Liver (tissue), 9 donors: ENCODE measurements around the gene RAE1. TPM values are rescaled to one million over a fixed set of nuclear protein-coding genes. Genes with fewer than 3 reads are reported as not detected.

Experiments
- DNase-seq: peaks from one replicate; pipeline ENCODE4 v3.0.0-alpha.2; 2017; ENCODE audit warnings: low spot score
- H3K27ac ChIP-seq, 2 donors: one replicate each; pipeline ENCODE4 v1.7.0; 2013; ENCODE audit warnings: inconsistent platforms in 2 of 2, low read length in 2 of 2, control low read depth in 1 of 2, low read depth in 1 of 2, mild to moderate bottlenecking in 1 of 2
- H3K27me3 ChIP-seq, 4 donors: one replicate each; pipeline versions ENCODE4 v1.6.1 to v1.7.0; 2013; ENCODE audit warnings: low read length in 3 of 4, inconsistent platforms in 1 of 4, mild to moderate bottlenecking in 1 of 4, moderate library complexity in 1 of 4; ENCODE audit not compliant: control insufficient read depth in 4 of 4, insufficient read depth in 4 of 4
- H3K36me3 ChIP-seq, 4 donors: one replicate each; pipeline versions ENCODE4 v1.6.1 to v1.7.0; 2013; ENCODE audit warnings: low read length in 3 of 4, mild to moderate bottlenecking in 3 of 4, low read depth in 1 of 4, moderate library complexity in 1 of 4; ENCODE audit not compliant: control insufficient read depth in 4 of 4, insufficient read depth in 3 of 4
- H3K4me1 ChIP-seq, 4 donors: one replicate each; pipeline versions ENCODE4 v1.6.1 to v1.7.0; 2013; ENCODE audit warnings: low read length in 3 of 4, mild to moderate bottlenecking in 3 of 4, moderate library complexity in 1 of 4; ENCODE audit not compliant: control insufficient read depth in 4 of 4, insufficient read depth in 4 of 4
- H3K4me3 ChIP-seq, 3 donors: one replicate each; pipeline versions ENCODE4 v1.6.1 to v1.7.0; 2013; ENCODE audit warnings: low read length in 3 of 3, control low read depth in 1 of 3, low read depth in 1 of 3, mild to moderate bottlenecking in 1 of 3
- H3K9ac ChIP-seq, 2 donors: one replicate each; pipeline ENCODE4 v1.7.0; 2013; ENCODE audit warnings: low read length in 2 of 2, mild to moderate bottlenecking in 2 of 2, moderate library complexity in 2 of 2, control low read depth in 1 of 2, low read depth in 1 of 2
- H3K9me3 ChIP-seq, 4 donors: one replicate each; pipeline versions ENCODE4 v1.6.1 to v1.7.0; 2013; ENCODE audit warnings: low read length in 3 of 4; ENCODE audit not compliant: control insufficient read depth in 4 of 4
- EGR1 ChIP-seq, 2 donors: IDR thresholded peaks; 2 replicates each; pipeline ENCODE4 v1.6.1; 2016 to 2018; ENCODE audit warnings: antibody characterized with exemption in 2 of 2, low read depth in 2 of 2
- FOXA1 ChIP-seq: IDR thresholded peaks from 2 replicates; pipeline ENCODE4 v1.6.1; 2016; ENCODE audit warnings: antibody characterized with exemption
- FOXA2 ChIP-seq: IDR thresholded peaks from 2 replicates; pipeline ENCODE4 v1.6.1; 2016; ENCODE audit warnings: antibody characterized with exemption
- GABPA ChIP-seq, 2 donors: IDR thresholded peaks in 1 of 2; conservative IDR thresholded peaks in 1 of 2; 2 replicates each; pipeline ENCODE4 v1.6.1; 2016; ENCODE audit warnings: antibody characterized with exemption in 2 of 2, mild to moderate bottlenecking in 1 of 2, moderate library complexity in 1 of 2
- HNF4A ChIP-seq, 2 donors: conservative IDR thresholded peaks; 2 replicates each; pipeline ENCODE4 v1.6.1; 2016; ENCODE audit warnings: antibody characterized with exemption in 2 of 2, mild to moderate bottlenecking in 2 of 2
- HNF4G ChIP-seq: IDR thresholded peaks from 2 replicates; pipeline ENCODE4 v1.6.1; 2016; ENCODE audit warnings: antibody characterized with exemption
- JUND ChIP-seq, 2 donors: IDR thresholded peaks; 2 replicates each; pipeline ENCODE4 v1.6.1; 2016; ENCODE audit warnings: antibody characterized with exemption in 2 of 2
- MAX ChIP-seq: IDR thresholded peaks from 2 replicates; pipeline ENCODE4 v1.6.1; 2016; ENCODE audit warnings: antibody characterized with exemption
- NR2F2 ChIP-seq: IDR thresholded peaks from 2 replicates; pipeline ENCODE4 v1.6.1; 2016; ENCODE audit warnings: antibody characterized with exemption
- RAD21 ChIP-seq, 2 donors: IDR thresholded peaks; 2 replicates each; pipeline ENCODE4 v1.6.1; 2016; ENCODE audit warnings: antibody characterized with exemption in 2 of 2, mild to moderate bottlenecking in 2 of 2
- RXRA ChIP-seq, 2 donors: IDR thresholded peaks; 2 replicates each; pipeline ENCODE4 v1.6.1; 2017 to 2018; ENCODE audit warnings: antibody characterized with exemption in 2 of 2, mild to moderate bottlenecking in 1 of 2
- SP1 ChIP-seq: IDR thresholded peaks from 2 replicates; pipeline ENCODE4 v1.6.1; 2018; ENCODE audit warnings: antibody characterized with exemption, mild to moderate bottlenecking
- TAF1 ChIP-seq: conservative IDR thresholded peaks from 2 replicates; pipeline ENCODE4 v1.6.1; 2016; ENCODE audit warnings: antibody characterized with exemption, mild to moderate bottlenecking
- YY1 ChIP-seq: IDR thresholded peaks from 2 replicates; pipeline ENCODE4 v1.6.1; 2016; ENCODE audit warnings: antibody characterized with exemption, mild to moderate bottlenecking
- ZBTB33 ChIP-seq: IDR thresholded peaks from 2 replicates; pipeline ENCODE4 v1.6.1; 2016; ENCODE audit warnings: antibody characterized with exemption
- WGBS: extraction: QIAGEN DNeasy Blood & Tissue Kit; methylation state at CpG from one replicate; pipeline ENCODE4 v1.1.7; 2013; 5-methylcytosine and 5-hydroxymethylcytosine counted together
- polyA plus RNA-seq, 2 donors: library from polyadenylated mRNA; stranded (reverse) in 1 of 2; unstranded in 1 of 2; fragments of 200-250 nt in 1 of 2; fragments of >200 nt in 1 of 2; fragmentation: Nextera tagmentation in 1 of 2; extraction: Ambion mirVana in 1 of 2; gene quantifications; one replicate each; pipeline versions ENCODE4 v1.2.1 to v1.2.3, GENCODE V29; 2013 to 2015
- total RNA-seq, 2 donors: library from RNA; depleted of rRNA; stranded (reverse); fragments of >200 nt; gene quantifications; one replicate each; pipeline ENCODE4 v1.2.3, GENCODE V29; 2014
- TF ChIP-seq, protein P1 (sequence below): IDR thresholded peaks from 2 replicates; pipeline ENCODE4 v1.6.1; 2016; ENCODE audit warnings: antibody characterized with exemption
- TF ChIP-seq, protein P2 (sequence below): fragments of 150-350 bp; IDR thresholded peaks from 2 replicates; pipeline ENCODE4 v1.5.1; 2017; ENCODE audit warnings: improper control_type of control experiment, low read depth, low read length; ENCODE audit not compliant: missing input control
- TF ChIP-seq, protein P3 (sequence below): IDR thresholded peaks from 2 replicates; pipeline ENCODE4 v1.6.1; 2016; ENCODE audit warnings: antibody characterized with exemption, mild to moderate bottlenecking
- donor health status: healthy.
- donor health status: healthy.
- donor health status: healthy.
- donor health status: healthy.
- donor health status: healthy.

RAE1 gene
- total and polyA plus RNA-seq, 4 donors, result 10.0 to 15.5 (median 13.5) TPM

GRCh38 chr20:57353351-57353750, 2.3 kb downstream of the RAE1 start:
- TF ChIP-seq FOXA2, result no peak
- no peak for TF ChIP-seq RXRA (IDR thresholded peaks at IDR 0.05)
- TF ChIP-seq SP1, result no peak
- no peak for TF ChIP-seq FOXA1
- TF ChIP-seq RAD21 (IDR thresholded peaks at IDR 0.05), result no peak
- TF ChIP-seq GABPA (IDR thresholded peaks at IDR 0.05 in 1 of 2, conservative IDR thresholded peaks at IDR 0.05 in 1 of 2), result no peak
- TF ChIP-seq, protein P1, sequence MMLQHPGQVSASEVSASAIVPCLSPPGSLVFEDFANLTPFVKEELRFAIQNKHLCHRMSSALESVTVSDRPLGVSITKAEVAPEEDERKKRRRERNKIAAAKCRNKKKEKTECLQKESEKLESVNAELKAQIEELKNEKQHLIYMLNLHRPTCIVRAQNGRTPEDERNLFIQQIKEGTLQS, result no peak
- TF ChIP-seq TAF1, result no peak
- TF ChIP-seq, protein P2, sequence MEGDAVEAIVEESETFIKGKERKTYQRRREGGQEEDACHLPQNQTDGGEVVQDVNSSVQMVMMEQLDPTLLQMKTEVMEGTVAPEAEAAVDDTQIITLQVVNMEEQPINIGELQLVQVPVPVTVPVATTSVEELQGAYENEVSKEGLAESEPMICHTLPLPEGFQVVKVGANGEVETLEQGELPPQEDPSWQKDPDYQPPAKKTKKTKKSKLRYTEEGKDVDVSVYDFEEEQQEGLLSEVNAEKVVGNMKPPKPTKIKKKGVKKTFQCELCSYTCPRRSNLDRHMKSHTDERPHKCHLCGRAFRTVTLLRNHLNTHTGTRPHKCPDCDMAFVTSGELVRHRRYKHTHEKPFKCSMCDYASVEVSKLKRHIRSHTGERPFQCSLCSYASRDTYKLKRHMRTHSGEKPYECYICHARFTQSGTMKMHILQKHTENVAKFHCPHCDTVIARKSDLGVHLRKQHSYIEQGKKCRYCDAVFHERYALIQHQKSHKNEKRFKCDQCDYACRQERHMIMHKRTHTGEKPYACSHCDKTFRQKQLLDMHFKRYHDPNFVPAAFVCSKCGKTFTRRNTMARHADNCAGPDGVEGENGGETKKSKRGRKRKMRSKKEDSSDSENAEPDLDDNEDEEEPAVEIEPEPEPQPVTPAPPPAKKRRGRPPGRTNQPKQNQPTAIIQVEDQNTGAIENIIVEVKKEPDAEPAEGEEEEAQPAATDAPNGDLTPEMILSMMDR, result no peak
- no peak for TF ChIP-seq HNF4G
- no peak for TF ChIP-seq EGR1 (IDR thresholded peaks at IDR 0.05; ENCODE audit: low read depth in 2 of 2)
- TF ChIP-seq ZBTB33, result no peak
- TF ChIP-seq YY1, result no peak
- no peak for TF ChIP-seq HNF4A (conservative IDR thresholded peaks at IDR 0.05)
- TF ChIP-seq MAX, result no peak
- no peak for TF ChIP-seq NR2F2
- TF ChIP-seq JUND (IDR thresholded peaks at IDR 0.05), result no peak
- 95% methylated on average over 9 of the region's 9 CpGs for WGBS
- Histone ChIP-seq H3K4me3 (no peak overlapping the region), H3K9me3 (no peaks in the 10 kb centered on the region), H3K4me1 (peaks cover 6 to 14% (median 10%) of the 10 kb centered on the region in 4 donors), H3K9ac (no peak overlapping the region), H3K36me3 (peaks cover 11 to 26% (median 17%) of the 10 kb centered on the region in 4 donors), H3K27me3 (no peaks in the 10 kb centered on the region), H3K27ac (no peak overlapping the region)
- DNase-seq, result no peak

- Histone ChIP-seq H3K27me3 (no peaks in the 10 kb centered on the region), H3K4me3 (no peak overlapping the region), H3K27ac (no peak overlapping the region), H3K9ac (no peak overlapping the region), H3K36me3 (peaks cover 3 to 33% (median 26%) of the 10 kb centered on the region in 4 donors), H3K4me1 (peaks cover 0 to 2% (median 0%) of the 10 kb centered on the region in 4 donors), H3K9me3 (no peaks in the 10 kb centered on the region)
- TF ChIP-seq EGR1 (IDR thresholded peaks at IDR 0.05; ENCODE audit: low read depth in 2 of 2) (no peak), TAF1 (no peak), FOXA2 (no peak), HNF4A (conservative IDR thresholded peaks at IDR 0.05) (no peak), GABPA (IDR thresholded peaks at IDR 0.05 in 1 of 2, conservative IDR thresholded peaks at IDR 0.05 in 1 of 2) (no peak), RAD21 (IDR thresholded peaks at IDR 0.05) (no peak), ZBTB33 (no peak), SP1 (no peak), FOXA1 (no peak)
- TF ChIP-seq, protein P2, result no peak
- TF ChIP-seq, protein P3, sequence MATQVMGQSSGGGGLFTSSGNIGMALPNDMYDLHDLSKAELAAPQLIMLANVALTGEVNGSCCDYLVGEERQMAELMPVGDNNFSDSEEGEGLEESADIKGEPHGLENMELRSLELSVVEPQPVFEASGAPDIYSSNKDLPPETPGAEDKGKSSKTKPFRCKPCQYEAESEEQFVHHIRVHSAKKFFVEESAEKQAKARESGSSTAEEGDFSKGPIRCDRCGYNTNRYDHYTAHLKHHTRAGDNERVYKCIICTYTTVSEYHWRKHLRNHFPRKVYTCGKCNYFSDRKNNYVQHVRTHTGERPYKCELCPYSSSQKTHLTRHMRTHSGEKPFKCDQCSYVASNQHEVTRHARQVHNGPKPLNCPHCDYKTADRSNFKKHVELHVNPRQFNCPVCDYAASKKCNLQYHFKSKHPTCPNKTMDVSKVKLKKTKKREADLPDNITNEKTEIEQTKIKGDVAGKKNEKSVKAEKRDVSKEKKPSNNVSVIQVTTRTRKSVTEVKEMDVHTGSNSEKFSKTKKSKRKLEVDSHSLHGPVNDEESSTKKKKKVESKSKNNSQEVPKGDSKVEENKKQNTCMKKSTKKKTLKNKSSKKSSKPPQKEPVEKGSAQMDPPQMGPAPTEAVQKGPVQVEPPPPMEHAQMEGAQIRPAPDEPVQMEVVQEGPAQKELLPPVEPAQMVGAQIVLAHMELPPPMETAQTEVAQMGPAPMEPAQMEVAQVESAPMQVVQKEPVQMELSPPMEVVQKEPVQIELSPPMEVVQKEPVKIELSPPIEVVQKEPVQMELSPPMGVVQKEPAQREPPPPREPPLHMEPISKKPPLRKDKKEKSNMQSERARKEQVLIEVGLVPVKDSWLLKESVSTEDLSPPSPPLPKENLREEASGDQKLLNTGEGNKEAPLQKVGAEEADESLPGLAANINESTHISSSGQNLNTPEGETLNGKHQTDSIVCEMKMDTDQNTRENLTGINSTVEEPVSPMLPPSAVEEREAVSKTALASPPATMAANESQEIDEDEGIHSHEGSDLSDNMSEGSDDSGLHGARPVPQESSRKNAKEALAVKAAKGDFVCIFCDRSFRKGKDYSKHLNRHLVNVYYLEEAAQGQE, result no peak
- TF ChIP-seq, protein P1, result no peak
- WGBS, result 95% methylated on average over 6 of the region's 6 CpGs
- no peak for DNase-seq
Observed at GRCh38 chr20:57361517-57361916, 10.5 kb downstream of the RAE1 start.
